ENCODE data around the gene NEMF.
"Not testable (repeated sequence)": the region's sequence is repeated elsewhere in the genome, so short reads cannot be mapped to it uniquely, and the experiment has no call there.

NEMF gene

DNA sequence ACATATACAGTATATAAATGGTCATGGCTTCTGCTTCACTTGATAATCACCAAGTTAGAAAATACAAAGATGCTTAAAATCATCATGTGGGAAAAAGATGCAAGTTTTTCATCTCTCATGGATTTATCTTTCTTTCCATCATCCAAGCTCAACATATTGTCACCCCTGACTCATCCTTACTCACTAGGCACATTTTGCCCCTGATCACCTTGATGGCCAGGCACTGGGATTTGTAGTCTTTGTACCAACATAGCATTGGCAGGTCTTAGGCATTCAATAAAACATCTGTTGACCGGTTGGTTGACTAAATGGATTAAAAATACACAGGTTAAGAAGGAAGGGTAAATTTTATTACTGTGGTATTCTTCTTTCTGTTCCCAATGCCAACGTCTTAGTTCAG lies 56.6 kb downstream of the NEMF start:
- DNase-seq = no peak

DNA sequence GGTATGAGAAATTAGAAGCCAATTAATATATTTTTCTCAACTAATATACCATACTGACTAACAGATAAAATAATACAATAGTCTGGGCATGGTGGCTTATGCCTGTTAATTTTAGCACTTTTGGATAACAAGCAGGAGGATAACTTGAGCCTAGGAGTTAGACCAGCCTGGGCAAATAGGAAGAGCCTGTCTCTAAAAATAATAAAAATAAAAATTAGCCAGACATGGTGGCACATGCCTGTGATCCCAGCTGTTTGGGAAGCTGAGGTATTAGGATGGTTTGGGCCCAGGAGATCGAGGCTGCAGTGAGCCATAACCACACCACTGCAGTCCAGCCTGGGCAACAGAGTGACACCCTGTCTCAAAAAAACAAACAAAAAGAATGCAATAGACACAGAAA lies 60.0 kb downstream of the NEMF start:
- no peak for DNase-seq

- no peak for DNase-seq
Observed at GRCh38 chr14:49786315-49786714, 66.3 kb downstream of the NEMF start.

DNA sequence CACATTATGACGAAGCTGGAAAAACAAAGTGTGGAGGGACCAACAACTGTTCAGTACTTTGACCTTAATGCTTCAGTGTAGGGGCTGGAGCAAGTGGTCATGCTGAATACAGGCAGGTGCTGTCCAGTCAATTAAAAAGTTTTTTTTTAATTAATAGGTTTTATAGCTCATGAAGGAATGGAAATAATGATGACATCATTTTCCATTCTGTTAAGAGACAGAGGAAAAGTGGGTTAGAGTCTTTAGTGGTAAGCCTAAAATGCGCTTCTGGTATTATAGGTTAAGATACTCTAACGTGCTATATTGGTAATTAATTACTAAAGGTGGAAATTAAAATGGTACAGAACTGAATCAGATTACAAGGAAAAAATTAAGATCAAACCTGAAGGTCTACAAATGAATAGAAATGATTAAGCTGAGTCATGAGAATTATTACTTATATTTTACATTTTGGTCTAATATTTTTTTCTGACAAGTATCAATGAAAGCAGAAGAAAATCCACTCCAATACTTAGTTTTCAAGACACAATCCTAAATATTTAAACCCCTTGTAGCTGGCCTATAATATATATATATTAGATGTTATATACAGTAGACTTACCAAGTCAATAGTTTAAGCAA lies 69.1 kb downstream of the NEMF start:
- DNase-seq = no peak

DNA sequence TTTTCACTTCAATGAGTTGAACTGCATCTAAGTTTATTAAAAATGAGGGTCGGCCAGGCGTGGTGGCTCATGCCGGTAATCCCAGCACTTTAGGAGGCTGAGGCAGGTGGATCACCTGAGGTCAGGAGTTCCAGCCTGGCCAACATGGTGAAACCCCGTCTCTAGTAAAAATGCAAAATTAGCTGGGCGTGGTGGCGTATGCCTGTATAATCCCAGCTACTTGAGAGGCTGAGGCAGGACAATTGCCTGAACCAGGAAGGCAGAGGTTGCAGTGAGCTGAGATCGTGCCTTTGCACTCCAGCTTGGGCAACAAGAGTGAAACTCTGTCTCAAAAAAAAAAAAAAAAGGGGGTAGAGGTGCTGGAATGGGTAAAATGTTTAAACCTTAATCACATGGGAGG lies 71.5 kb downstream of the NEMF start:
- DNase-seq = not testable (repeated sequence)

DNA sequence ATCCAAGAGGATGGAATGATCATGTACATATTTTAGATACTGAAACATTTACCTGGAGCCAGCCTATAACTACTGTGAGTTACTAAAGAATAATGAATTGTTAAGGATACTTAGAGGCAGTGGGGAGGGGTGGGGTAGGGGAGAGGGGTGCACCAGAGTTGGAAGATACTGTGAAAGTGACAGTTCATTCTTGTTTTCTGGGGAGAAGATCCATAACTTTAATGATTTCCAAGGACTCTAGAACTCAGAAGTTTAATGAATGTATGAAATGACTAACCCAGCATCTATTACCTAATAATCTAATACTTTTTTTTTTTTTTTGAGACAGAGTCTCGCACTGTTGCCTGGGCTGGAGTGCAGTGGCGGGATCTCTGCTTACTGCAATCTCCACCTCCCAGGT lies 74.2 kb downstream of the NEMF start:
- no peak for DNase-seq

DNA sequence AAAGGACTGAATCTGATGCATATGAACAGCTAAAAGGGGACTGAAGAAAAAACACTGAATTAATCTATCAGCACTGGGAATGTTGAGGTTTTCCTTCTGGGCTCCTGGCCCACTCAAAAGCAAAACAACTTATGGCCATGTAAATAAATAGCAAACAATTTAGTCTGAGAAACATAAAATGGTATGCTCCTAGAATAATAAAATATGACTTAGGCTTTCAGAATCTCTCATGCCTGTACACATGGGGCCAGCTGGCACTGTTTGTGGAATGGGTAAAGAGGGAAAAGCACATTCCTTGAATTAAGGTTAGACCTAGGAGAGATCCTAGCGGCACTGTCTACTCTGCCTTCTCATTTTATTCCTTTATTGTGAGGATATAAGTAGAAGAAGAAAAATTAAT lies 78.5 kb downstream of the NEMF start:
- DNase-seq = no peak

- DNase-seq = not testable (repeated sequence)
Observed at GRCh38 chr14:49771691-49772090, 80.9 kb downstream of the NEMF start.

DNA sequence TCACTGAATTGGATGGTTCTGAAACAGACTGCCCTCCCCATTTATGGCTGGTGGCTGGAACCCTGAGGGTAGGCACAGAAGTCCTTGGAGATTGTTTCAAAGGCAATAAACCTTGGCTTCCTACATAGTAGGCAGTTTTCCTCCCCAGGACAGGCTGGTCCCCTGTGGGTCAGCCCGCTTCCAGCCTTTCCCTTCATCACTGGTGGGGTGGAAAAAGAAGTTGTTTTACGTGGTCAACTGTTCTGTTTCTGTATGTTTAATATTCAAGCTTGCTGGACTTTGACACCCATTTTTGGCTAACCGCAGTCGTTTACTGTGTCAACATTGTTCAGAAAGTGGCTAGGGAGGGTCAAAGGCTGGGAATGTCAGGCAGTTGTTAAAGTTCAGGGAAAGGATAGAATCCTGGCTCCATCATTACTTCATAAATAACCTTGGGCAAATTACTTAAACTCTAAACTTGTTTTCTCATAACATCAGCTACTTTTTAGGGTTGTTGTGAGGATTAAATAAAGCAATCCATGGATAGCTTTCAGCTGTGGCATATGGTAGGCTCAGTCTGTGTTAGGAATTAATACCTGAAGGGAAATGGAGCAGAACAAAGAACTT lies 82.3 kb downstream of the NEMF start:
- DNase-seq = no peak

GRCh38 chr14:49769581-49770211 lies 82.9 kb downstream of the NEMF start:
- DNase-seq = no peak

DNA sequence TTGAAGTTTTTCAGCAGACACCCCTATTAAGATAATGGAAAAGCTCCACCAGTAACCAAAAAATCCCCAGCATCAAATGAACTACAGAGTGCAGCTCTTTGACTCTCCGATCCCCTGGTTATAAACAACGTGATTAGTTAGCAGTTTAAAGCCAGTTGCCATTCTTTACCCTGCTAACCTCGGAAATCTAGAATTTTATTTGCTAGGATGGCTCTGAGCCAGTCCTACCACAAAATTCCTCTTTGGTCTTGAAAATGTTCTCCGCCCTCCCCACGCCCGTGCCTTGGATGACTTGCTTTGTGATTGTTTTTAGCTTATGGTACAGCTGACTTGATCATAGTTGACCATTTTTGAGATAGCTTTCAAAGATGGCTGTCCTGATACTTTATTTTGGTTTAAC lies 83.4 kb downstream of the NEMF start:
- no peak for DNase-seq

DNA sequence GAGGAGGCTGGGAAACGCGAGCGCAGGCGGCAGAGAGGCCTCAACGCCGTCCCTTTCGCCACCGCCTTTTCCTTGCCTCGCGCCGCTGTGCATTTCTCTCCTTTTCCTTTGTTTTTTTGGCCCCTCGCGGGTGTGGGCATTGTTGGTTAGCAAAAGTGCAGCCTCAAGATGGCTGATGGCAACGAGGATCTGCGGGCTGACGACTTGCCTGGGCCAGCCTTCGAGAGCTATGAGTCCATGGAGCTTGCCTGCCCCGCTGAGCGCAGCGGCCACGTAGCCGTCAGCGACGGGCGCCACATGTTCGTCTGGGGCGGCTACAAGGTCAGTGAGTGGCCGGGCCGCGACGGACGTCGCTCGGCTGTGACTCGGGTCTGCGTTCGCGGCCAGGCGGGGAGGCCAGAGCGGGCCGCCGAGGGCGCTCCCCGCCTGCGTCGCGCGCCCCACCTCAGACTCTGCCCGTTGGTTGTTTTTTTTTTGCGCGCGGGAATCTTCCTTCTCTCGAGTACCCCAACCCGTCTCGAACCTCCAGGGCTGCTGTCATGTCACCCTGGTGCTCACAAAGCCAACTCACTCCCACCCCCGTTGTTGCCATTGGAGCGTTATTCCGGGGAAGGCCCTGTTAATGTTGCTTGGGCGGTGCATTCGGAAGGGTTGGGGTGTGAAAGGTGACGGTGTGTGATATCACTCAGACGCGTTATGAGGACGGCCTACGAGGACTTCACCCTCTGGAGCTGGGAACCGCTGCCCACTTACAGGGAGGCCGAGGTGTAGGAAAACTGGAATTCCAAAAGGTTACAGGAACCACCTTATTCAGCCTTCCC lies 84.1 kb downstream of the NEMF start:
- DNase-seq = peak; percentile 5

- peak; percentile 62 for DNase-seq
Observed at GRCh38 chr14:49767571-49768300, 84.9 kb downstream of the NEMF start, which contains the start of gene KLHDC2. Gene KLHDC2 (plus strand): TSS chr14:49768153. CDS start chr14:49768469, 316 bp downstream.

DNA sequence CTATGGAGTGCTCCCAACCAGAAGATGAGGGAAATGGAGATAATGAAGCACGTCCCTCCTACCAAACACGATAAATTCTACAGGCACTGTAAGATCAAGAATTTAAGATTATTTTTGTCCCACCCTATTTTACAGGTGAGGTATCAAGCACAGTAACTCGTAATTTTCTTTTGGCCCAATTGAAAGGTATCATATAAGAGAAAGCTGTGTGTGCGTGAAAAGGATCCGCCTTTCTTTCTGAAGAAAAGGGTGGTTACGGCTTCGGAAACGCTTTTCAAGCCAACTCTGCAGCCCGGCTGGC lies 85.4 kb downstream of the NEMF start:
- DNase-seq = no peak

DNA sequence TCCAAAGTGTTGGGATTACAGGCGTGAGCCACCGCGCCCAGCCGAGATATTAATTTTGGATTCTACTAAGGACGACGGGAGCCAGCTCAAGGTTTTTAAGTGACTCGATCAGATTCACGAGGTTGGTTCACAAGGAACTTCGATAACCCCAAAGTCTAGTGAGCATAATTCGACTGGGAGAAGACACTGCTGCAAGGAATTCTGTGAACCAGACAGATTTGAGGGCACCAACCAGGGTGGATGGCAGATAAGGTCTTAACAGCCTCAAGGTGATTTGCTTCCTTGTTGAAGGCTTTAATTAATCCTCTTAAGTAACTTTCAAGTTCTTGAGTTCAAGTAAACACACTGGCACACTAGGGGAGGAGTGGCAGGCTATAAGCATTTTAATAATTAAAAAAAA lies 85.7 kb downstream of the NEMF start:
- DNase-seq = no peak

DNA sequence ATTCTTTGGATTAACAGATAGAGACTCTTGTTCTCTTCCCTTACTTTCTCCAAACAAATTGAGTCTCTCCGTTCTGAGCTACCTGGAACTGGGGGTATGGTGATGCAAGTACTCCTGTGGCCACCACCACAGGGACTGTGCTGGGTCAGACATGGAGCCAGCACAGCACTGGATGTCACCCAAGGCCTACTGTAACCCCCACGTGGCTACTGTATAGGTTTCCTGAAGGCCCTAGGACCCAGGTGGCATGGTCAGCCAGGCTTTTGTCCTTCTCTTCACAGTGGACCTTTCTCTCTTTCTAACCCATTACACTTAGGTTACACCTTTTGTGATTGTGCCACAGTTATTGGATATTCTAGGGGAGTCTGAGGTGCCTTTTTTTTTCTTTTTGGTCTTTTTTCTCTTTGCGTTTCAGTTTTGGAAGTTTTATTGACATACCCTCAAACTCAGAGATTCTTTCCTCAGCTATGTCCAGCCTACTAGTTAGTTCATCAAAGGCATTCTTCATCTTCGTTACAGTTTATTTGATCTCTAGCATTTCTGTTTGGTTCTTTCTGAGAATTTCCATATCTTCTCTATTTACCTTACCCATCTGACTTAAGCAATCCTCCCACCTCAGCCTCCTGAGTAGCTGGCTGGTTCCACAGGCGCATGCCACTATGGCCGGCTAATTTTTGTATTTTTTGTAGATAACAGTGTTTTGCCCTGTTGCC lies 90.6 kb downstream of the NEMF start:
- DNase-seq = no peak

- no peak for DNase-seq
Observed at GRCh38 chr14:49755378-49755777, 97.2 kb downstream of the NEMF start.

- no peak for DNase-seq
Observed at GRCh38 chr14:49754570-49755097, 98.0 kb downstream of the NEMF start.

- DNase-seq = not testable (repeated sequence)
Observed at GRCh38 chr14:49746476-49746875, 106.1 kb downstream of the NEMF start.

DNA sequence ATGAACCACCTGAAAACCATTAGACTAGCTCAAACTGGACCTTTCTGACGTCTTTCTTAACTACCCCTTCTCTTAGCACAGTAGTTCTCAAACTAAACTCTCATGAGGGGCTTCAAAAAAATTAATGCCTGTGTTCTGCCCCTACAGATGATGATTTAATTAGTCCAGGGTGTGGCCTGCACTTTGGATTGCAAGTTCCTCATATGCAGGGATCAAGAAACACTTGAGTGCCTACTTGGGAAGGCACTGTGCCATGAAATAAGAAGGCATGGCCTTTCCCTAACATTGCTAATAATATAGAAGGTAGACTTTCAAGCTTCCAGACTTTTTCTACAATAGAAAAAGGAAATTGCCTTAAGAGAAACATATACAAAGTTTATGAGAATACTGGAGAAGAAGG lies 107.4 kb downstream of the NEMF start:
- no peak for DNase-seq

- DNase-seq = not testable (repeated sequence)
Observed at GRCh38 chr14:49735669-49736068, 116.9 kb downstream of the NEMF start.

DNA sequence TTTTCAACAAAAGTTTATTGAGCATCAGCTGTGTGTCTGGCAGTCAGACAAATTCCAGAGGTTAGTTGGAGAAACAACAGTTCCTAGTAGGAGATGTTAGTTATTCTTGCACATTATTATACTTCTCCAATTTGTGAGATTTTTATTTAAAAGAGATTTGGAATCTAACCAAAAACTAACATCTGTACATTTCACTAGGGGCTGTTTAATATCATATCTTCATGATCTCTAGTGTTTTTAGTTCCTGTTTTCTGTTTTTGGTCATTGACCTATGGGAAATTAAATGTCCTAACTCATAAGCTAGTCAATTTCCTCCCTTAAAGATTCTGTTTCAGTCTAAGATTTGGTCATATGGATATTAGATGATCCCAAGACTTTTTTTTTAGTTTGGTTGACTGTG lies 118.8 kb downstream of the NEMF start:
- DNase-seq = no peak
